A549 (cell line): ENCODE data around the gene SRM.

Source experiments
- CHD4 ChIP-seq: fragments of 200-600 bp; sonication (generic); IDR thresholded peaks from 2 replicates; pipeline ENCODE4 v1.6.1; 2016; ENCODE audit warnings: antibody characterized with exemption, mild to moderate bottlenecking, borderline replicate concordance
- EP300 ChIP-seq, 2 experiments: fragments of >200 bp; sonication (Bioruptor Twin); formaldehyde crosslinking; IDR thresholded peaks; 2 replicates in 1 of 2; 3 replicates in 1 of 2; pipeline ENCODE4 v1.6.1; 2016 to 2017
- JUNB ChIP-seq: fragments of >200 bp; sonication (Bioruptor Twin); formaldehyde crosslinking; IDR thresholded peaks from 2 replicates; pipeline ENCODE4 v1.6.1; 2016
- PHF8 ChIP-seq: fragments of 200-600 bp; sonication (generic); IDR thresholded peaks from 2 replicates; pipeline ENCODE4 v1.6.1; 2016; ENCODE audit warnings: low read depth, mild to moderate bottlenecking, antibody characterized with exemption, moderate library complexity, borderline replicate concordance
- RAD21 ChIP-seq, 2 experiments: fragments of >200 bp in 1 of 2; sonication (Bioruptor Twin) in 1 of 2; formaldehyde crosslinking in 1 of 2; IDR thresholded peaks in 1 of 2; conservative IDR thresholded peaks in 1 of 2; 2 replicates in 1 of 2; 3 replicates in 1 of 2; pipeline ENCODE4 v1.6.1; 2012 to 2018; ENCODE audit warnings: inconsistent platforms in 1 of 2
- RNF2 ChIP-seq: fragments of 200-600 bp; sonication (generic); IDR thresholded peaks from 2 replicates; pipeline ENCODE4 v1.6.1; 2016; ENCODE audit warnings: low read depth, mild to moderate bottlenecking, antibody characterized with exemption, moderate library complexity, borderline replicate concordance
- TF ChIP-seq, protein P1 (sequence below): fragments of >200 bp; sonication (Bioruptor Twin); formaldehyde crosslinking; IDR thresholded peaks from 3 replicates; pipeline ENCODE4 v1.5.1; 2016
- TF ChIP-seq, protein P2 (sequence below): fragments of 200-600 bp; sonication (generic); IDR thresholded peaks from 2 replicates; pipeline ENCODE4 v1.6.1; 2016; ENCODE audit warnings: antibody characterized with exemption, mild to moderate bottlenecking, moderate library complexity
- TF ChIP-seq, protein P3 (sequence below): fragments of >200 bp; sonication (Bioruptor Twin); formaldehyde crosslinking; IDR thresholded peaks from 3 replicates; pipeline ENCODE4 v1.6.1; 2016
- TF ChIP-seq, protein P4 (sequence below): IDR thresholded peaks from 2 replicates; pipeline ENCODE4 v1.6.1; 2012
- TF ChIP-seq, protein P5 (sequence below): fragments of 150-350 bp; IDR thresholded peaks from 2 replicates; pipeline ENCODE4 v1.6.1; 2014; ENCODE audit warnings: low read depth, mild to moderate bottlenecking, low read length

DNA sequence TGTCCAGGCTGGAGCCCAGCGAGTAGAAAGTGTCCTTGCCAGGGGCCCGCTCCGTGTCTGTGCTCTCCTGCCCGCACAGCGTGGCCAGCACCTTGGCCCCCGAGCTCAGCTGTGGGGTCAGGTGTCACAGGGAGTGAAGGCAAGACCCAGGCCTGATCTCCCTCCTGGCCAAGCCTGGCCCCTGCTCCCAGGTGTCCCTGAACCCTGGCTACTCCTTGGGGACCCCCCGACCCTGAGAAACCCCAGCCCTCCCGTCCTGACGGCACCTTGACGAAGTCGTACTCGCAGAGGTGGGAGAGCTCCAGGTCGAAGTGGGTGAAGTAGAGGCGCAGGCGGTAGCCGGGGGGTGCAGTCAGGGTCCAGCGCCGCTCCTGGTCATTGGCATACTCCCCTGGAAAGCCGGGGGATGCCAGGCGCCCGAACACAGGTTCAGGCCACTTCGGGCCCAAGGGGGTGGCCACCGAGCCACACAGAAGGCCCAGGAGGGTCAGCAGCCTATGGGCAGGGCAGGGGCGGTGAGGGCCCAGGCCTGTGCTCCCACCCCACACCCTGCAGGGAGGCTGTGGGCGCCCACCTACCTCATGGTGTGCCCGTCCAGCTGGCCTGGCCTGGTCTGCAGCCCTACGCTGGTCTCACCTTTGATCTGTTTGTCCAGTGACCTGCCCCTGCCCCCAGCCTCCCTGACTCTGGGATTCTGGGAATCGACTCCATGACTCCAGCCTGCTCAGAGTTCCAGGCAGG is 13.0 kb downstream of the SRM start, which contains the start of gene MASP2:
- TF ChIP-seq, protein P1, sequence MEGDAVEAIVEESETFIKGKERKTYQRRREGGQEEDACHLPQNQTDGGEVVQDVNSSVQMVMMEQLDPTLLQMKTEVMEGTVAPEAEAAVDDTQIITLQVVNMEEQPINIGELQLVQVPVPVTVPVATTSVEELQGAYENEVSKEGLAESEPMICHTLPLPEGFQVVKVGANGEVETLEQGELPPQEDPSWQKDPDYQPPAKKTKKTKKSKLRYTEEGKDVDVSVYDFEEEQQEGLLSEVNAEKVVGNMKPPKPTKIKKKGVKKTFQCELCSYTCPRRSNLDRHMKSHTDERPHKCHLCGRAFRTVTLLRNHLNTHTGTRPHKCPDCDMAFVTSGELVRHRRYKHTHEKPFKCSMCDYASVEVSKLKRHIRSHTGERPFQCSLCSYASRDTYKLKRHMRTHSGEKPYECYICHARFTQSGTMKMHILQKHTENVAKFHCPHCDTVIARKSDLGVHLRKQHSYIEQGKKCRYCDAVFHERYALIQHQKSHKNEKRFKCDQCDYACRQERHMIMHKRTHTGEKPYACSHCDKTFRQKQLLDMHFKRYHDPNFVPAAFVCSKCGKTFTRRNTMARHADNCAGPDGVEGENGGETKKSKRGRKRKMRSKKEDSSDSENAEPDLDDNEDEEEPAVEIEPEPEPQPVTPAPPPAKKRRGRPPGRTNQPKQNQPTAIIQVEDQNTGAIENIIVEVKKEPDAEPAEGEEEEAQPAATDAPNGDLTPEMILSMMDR = no peak
- TF ChIP-seq, protein P2, sequence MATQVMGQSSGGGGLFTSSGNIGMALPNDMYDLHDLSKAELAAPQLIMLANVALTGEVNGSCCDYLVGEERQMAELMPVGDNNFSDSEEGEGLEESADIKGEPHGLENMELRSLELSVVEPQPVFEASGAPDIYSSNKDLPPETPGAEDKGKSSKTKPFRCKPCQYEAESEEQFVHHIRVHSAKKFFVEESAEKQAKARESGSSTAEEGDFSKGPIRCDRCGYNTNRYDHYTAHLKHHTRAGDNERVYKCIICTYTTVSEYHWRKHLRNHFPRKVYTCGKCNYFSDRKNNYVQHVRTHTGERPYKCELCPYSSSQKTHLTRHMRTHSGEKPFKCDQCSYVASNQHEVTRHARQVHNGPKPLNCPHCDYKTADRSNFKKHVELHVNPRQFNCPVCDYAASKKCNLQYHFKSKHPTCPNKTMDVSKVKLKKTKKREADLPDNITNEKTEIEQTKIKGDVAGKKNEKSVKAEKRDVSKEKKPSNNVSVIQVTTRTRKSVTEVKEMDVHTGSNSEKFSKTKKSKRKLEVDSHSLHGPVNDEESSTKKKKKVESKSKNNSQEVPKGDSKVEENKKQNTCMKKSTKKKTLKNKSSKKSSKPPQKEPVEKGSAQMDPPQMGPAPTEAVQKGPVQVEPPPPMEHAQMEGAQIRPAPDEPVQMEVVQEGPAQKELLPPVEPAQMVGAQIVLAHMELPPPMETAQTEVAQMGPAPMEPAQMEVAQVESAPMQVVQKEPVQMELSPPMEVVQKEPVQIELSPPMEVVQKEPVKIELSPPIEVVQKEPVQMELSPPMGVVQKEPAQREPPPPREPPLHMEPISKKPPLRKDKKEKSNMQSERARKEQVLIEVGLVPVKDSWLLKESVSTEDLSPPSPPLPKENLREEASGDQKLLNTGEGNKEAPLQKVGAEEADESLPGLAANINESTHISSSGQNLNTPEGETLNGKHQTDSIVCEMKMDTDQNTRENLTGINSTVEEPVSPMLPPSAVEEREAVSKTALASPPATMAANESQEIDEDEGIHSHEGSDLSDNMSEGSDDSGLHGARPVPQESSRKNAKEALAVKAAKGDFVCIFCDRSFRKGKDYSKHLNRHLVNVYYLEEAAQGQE = no peak
- TF ChIP-seq, protein P3, sequence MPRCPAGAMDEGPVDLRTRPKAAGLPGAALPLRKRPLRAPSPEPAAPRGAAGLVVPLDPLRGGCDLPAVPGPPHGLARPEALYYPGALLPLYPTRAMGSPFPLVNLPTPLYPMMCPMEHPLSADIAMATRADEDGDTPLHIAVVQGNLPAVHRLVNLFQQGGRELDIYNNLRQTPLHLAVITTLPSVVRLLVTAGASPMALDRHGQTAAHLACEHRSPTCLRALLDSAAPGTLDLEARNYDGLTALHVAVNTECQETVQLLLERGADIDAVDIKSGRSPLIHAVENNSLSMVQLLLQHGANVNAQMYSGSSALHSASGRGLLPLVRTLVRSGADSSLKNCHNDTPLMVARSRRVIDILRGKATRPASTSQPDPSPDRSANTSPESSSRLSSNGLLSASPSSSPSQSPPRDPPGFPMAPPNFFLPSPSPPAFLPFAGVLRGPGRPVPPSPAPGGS = no peak
- no peak for TF ChIP-seq JUNB
- TF ChIP-seq, protein P4, sequence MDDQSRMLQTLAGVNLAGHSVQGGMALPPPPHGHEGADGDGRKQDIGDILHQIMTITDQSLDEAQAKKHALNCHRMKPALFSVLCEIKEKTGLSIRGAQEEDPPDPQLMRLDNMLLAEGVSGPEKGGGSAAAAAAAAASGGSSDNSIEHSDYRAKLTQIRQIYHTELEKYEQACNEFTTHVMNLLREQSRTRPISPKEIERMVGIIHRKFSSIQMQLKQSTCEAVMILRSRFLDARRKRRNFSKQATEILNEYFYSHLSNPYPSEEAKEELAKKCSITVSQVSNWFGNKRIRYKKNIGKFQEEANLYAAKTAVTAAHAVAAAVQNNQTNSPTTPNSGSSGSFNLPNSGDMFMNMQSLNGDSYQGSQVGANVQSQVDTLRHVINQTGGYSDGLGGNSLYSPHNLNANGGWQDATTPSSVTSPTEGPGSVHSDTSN = no peak
- no peak for TF ChIP-seq PHF8
- TF ChIP-seq RNF2 = no peak
- TF ChIP-seq RAD21 (conservative IDR thresholded peaks at IDR 0.05 in 1 of 2, IDR thresholded peaks at IDR 0.05 in 1 of 2) = no peak
- TF ChIP-seq, protein P5, sequence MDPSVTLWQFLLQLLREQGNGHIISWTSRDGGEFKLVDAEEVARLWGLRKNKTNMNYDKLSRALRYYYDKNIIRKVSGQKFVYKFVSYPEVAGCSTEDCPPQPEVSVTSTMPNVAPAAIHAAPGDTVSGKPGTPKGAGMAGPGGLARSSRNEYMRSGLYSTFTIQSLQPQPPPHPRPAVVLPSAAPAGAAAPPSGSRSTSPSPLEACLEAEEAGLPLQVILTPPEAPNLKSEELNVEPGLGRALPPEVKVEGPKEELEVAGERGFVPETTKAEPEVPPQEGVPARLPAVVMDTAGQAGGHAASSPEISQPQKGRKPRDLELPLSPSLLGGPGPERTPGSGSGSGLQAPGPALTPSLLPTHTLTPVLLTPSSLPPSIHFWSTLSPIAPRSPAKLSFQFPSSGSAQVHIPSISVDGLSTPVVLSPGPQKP = no peak
- TF ChIP-seq EP300 (IDR thresholded peaks at IDR 0.05) = no peak
- TF ChIP-seq CHD4 = no peak
